HG03342 (cell line): ENCODE data around the gene LRP8.
A peak's percentile ranks its signal among the peaks of the same experiment; 100 is the strongest.
"Not testable (repeated sequence)": the region's sequence is repeated elsewhere in the genome, so short reads cannot be mapped to it uniquely, and the experiment has no call there.

Experiments used
- ATAC-seq: cut with Tn5 transposase; IDR thresholded peaks from one replicate; pipeline ENCODE4 v1.9.1; 2021; ENCODE audit warnings: mild to moderate bottlenecking, moderate library complexity; ENCODE audit not compliant: unreplicated experiment

LRP8 gene

GRCh38 chr1:53220962-53221286, 106.9 kb downstream of the LRP8 start:
- ATAC-seq = no peak

- ATAC-seq = peak; percentile 91
Observed at GRCh38 chr1:53220171-53220961, 107.5 kb downstream of the LRP8 start, which contains the start of gene CZIB. CZIB (minus strand) TSS chr1:53220634; CDS start chr1:53220575, 59 bp downstream.

GRCh38 chr1:53219711-53220110, 108.2 kb downstream of the LRP8 start:
- ATAC-seq = no peak

- no peak for ATAC-seq
Observed at GRCh38 chr1:53218201-53218600, 109.7 kb downstream of the LRP8 start.

GRCh38 chr1:53214376-53214940, 113.4 kb downstream of the LRP8 start:
- ATAC-seq = no peak

- no peak for ATAC-seq
Observed at GRCh38 chr1:53210954-53211353, 116.9 kb downstream of the LRP8 start.

- no peak for ATAC-seq
Observed at GRCh38 chr1:53210352-53210751, 117.5 kb downstream of the LRP8 start.

- ATAC-seq = no peak
Observed at GRCh38 chr1:53207726-53208125, 120.1 kb downstream of the LRP8 start.

GRCh38 chr1:53206735-53207379, 121.0 kb downstream of the LRP8 start:
- ATAC-seq = no peak

- ATAC-seq = not testable (repeated sequence)
Observed at GRCh38 chr1:53206083-53206685, 121.7 kb downstream of the LRP8 start.

GRCh38 chr1:53205496-53205895, 122.4 kb downstream of the LRP8 start:
- not testable (repeated sequence) for ATAC-seq

GRCh38 chr1:53203466-53203865, 124.4 kb downstream of the LRP8 start:
- no peak for ATAC-seq

- ATAC-seq = no peak
Observed at GRCh38 chr1:53198241-53198651, 129.6 kb downstream of the LRP8 start.

GRCh38 chr1:53197291-53198200, 130.3 kb downstream of the LRP8 start:
- no peak for ATAC-seq

GRCh38 chr1:53196485-53197290, 131.2 kb downstream of the LRP8 start, which contains the start of gene CPT2:
CPT2 (plus strand) TSS chr1:53196824; CDS start chr1:53196944, 120 bp downstream.
- peak; percentile 99 for ATAC-seq

GRCh38 chr1:53196017-53196484, 131.8 kb downstream of the LRP8 start:
- ATAC-seq = peak; percentile 4

- no peak for ATAC-seq
Observed at GRCh38 chr1:53195246-53196016, 132.4 kb downstream of the LRP8 start.
